ENCODE measurements around the gene TSPAN3.

The TSPAN3 gene

GRCh38 chr15:77099741-77100463 is 29.0 kb upstream of the TSPAN3 start:
- Histone ChIP-seq H3K4me1 (ENCODE audit: control insufficient read depth, insufficient read depth, low read length) (no peaks in the 10 kb centered on the region), H3K27me3 (ENCODE audit: control insufficient read depth, insufficient read depth, low read length) (no peaks in the 10 kb centered on the region), H3K9me3 (ENCODE audit: control insufficient read depth, insufficient read depth, low read length) (no peaks in the 10 kb centered on the region), H3K27ac (ENCODE audit: low read length) (no peak overlapping the region), H3K36me3 (ENCODE audit: control insufficient read depth, insufficient read depth, low read length) (no peaks in the 10 kb centered on the region), H3K4me3 (ENCODE audit: low read length) (no peak overlapping the region)
- no CpG with 5 or more reads among the region's 4 CpGs for WGBS (ENCODE audit: insufficient coverage, insufficient read length)
- no peak for DNase-seq (ENCODE audit: low read depth, low spot score)

GRCh38 chr15:77098572-77098971 is 27.7 kb upstream of the TSPAN3 start:
- no CpG with 5 or more reads among the region's 4 CpGs for WGBS (ENCODE audit: insufficient coverage, insufficient read length)
- no peaks in the 10 kb centered on the region for H3K4me1 ChIP-seq (ENCODE audit: control insufficient read depth, insufficient read depth, low read length)

DNA sequence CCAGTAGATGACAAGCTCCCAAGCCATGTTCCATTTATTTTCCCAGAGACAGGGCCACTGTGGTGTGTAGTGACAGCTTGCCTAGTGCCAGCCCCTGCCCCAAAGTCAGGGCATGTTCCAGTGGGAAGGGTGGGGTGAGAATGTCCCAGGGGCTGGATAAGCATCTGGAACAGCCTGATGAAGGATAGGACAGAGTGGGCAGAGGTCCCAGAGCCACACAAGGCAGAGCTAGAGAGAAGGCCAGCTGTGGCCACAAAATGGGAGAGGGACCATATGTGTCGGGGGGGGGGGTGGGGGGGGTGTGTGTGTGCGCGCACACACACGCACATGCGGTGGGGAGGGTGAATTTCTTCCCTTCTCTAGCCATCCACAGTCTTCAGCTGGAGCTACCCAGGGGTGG is 27.0 kb upstream of the TSPAN3 start:
- no peaks in the 10 kb centered on the region for H3K36me3 ChIP-seq (ENCODE audit: control insufficient read depth, insufficient read depth, low read length)
- no peaks in the 10 kb centered on the region for H3K27me3 ChIP-seq (ENCODE audit: control insufficient read depth, insufficient read depth, low read length)
- WGBS (ENCODE audit: insufficient coverage, insufficient read length), result no CpG with 5 or more reads among the region's 5 CpGs
- H3K27ac ChIP-seq (ENCODE audit: low read length), result no peak overlapping the region
- H3K4me3 ChIP-seq (ENCODE audit: low read length), result no peak overlapping the region
- H3K9me3 ChIP-seq (ENCODE audit: control insufficient read depth, insufficient read depth, low read length), result no peaks in the 10 kb centered on the region
- no peak for DNase-seq (ENCODE audit: low read depth, low spot score)
- no peaks in the 10 kb centered on the region for H3K4me1 ChIP-seq (ENCODE audit: control insufficient read depth, insufficient read depth, low read length)

More at GRCh38 chr15:77098572-77098971, 27.7 kb upstream of the TSPAN3 start:
- Histone ChIP-seq H3K4me3 (ENCODE audit: low read length) (no peak overlapping the region), H3K36me3 (ENCODE audit: control insufficient read depth, insufficient read depth, low read length) (no peaks in the 10 kb centered on the region), H3K27me3 (ENCODE audit: control insufficient read depth, insufficient read depth, low read length) (no peaks in the 10 kb centered on the region), H3K9me3 (ENCODE audit: control insufficient read depth, insufficient read depth, low read length) (no peaks in the 10 kb centered on the region), H3K27ac (ENCODE audit: low read length) (no peak overlapping the region)
- DNase-seq (ENCODE audit: low read depth, low spot score), result no peak

GRCh38 chr15:77097248-77097721 is 26.4 kb upstream of the TSPAN3 start:
- Histone ChIP-seq H3K36me3 (ENCODE audit: control insufficient read depth, insufficient read depth, low read length) (no peaks in the 10 kb centered on the region), H3K9me3 (ENCODE audit: control insufficient read depth, insufficient read depth, low read length) (no peaks in the 10 kb centered on the region), H3K27me3 (ENCODE audit: control insufficient read depth, insufficient read depth, low read length) (no peaks in the 10 kb centered on the region), H3K27ac (ENCODE audit: low read length) (no peak overlapping the region), H3K4me1 (ENCODE audit: control insufficient read depth, insufficient read depth, low read length) (no peaks in the 10 kb centered on the region), H3K4me3 (ENCODE audit: low read length) (no peak overlapping the region)
- WGBS (ENCODE audit: insufficient coverage, insufficient read length), result 100% methylated on average over 1 of the region's 7 CpGs
- DNase-seq (ENCODE audit: low read depth, low spot score), result no peak

DNA sequence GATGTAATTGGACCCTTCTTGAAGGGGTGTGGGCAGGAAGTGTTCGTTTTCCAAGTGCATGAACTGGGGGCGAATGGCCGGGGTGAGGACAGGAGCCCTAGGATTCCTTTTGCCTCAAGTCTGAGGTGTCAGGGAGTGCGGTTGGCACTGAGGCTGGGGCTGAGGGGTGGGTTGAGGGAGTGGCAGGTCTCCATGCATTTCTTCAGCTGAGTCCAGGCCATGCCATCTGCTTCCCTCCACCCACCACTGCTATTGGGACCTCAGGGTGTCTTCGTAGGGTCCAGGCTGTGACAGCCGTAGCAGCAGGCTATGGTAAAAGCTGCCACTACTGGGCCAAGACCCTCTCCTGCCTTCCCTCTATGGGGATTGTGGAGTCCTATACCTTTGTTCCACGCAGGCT is 25.6 kb upstream of the TSPAN3 start:
- WGBS (ENCODE audit: insufficient coverage, insufficient read length), result no CpG with 5 or more reads among the region's 7 CpGs
- Histone ChIP-seq H3K27me3 (ENCODE audit: control insufficient read depth, insufficient read depth, low read length) (no peaks in the 10 kb centered on the region), H3K9me3 (ENCODE audit: control insufficient read depth, insufficient read depth, low read length) (no peaks in the 10 kb centered on the region)

GRCh38 chr15:77096138-77096537 is 25.2 kb upstream of the TSPAN3 start:
- WGBS (ENCODE audit: insufficient coverage, insufficient read length), result no CpG with 5 or more reads among the region's 4 CpGs
- H3K9me3 ChIP-seq (ENCODE audit: control insufficient read depth, insufficient read depth, low read length), result no peaks in the 10 kb centered on the region
- DNase-seq (ENCODE audit: low read depth, low spot score), result no peak
- no peaks in the 10 kb centered on the region for H3K4me1 ChIP-seq (ENCODE audit: control insufficient read depth, insufficient read depth, low read length)
- no peaks in the 10 kb centered on the region for H3K27me3 ChIP-seq (ENCODE audit: control insufficient read depth, insufficient read depth, low read length)
- H3K4me3 ChIP-seq (ENCODE audit: low read length), result no peak overlapping the region
- no peak overlapping the region for H3K27ac ChIP-seq (ENCODE audit: low read length)
- no peaks in the 10 kb centered on the region for H3K36me3 ChIP-seq (ENCODE audit: control insufficient read depth, insufficient read depth, low read length)

More for the DNA sequence above, 25.6 kb upstream of the TSPAN3 start:
- no peak for DNase-seq (ENCODE audit: low read depth, low spot score)
- Histone ChIP-seq H3K36me3 (ENCODE audit: control insufficient read depth, insufficient read depth, low read length) (no peaks in the 10 kb centered on the region), H3K27ac (ENCODE audit: low read length) (no peak overlapping the region), H3K4me3 (ENCODE audit: low read length) (no peak overlapping the region), H3K4me1 (ENCODE audit: control insufficient read depth, insufficient read depth, low read length) (no peaks in the 10 kb centered on the region)

DNA sequence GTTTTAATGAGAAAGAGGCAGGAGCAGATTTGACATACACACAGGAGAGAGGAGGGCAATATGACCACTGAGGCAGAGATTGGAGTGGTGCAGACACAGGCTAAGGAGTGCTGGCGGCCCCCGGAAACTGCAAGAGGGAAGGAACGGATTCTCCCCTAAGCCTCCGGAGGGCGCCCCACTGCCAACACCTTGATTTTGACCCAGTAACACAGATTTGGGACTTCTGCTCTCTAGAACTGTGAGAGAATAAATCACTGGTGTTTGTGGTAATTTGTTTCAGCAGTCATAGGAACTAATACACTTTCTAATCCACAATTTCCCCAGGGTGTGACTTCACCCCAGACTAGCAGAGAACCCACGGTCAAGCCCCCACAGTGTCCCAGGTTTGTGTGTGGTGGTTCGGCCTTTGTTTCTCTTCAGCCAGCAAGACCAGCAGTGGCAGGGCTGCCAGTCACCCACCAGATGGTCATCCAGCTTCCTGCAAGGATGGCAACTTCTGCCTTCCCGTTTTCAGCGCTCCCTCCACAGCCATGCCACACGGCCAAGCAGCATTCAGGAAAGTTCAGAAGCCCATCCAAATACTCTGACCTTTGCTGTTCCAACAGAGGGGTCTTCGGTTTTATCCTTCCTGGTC is 23.6 kb upstream of the TSPAN3 start:
- H3K36me3 ChIP-seq (ENCODE audit: control insufficient read depth, insufficient read depth, low read length), result no peaks in the 10 kb centered on the region

GRCh38 chr15:77093436-77093835 is 22.5 kb upstream of the TSPAN3 start:
- Histone ChIP-seq H3K36me3 (ENCODE audit: control insufficient read depth, insufficient read depth, low read length) (no peaks in the 10 kb centered on the region), H3K4me3 (ENCODE audit: low read length) (no peak overlapping the region), H3K4me1 (ENCODE audit: control insufficient read depth, insufficient read depth, low read length) (no peaks in the 10 kb centered on the region), H3K27me3 (ENCODE audit: control insufficient read depth, insufficient read depth, low read length) (no peaks in the 10 kb centered on the region), H3K27ac (ENCODE audit: low read length) (no peak overlapping the region), H3K9me3 (ENCODE audit: control insufficient read depth, insufficient read depth, low read length) (no peaks in the 10 kb centered on the region)
- no peak for DNase-seq (ENCODE audit: low read depth, low spot score)
- no CpG with 5 or more reads among the region's 1 CpG for WGBS (ENCODE audit: insufficient coverage, insufficient read length)

More for the DNA sequence above, 23.6 kb upstream of the TSPAN3 start:
- no peaks in the 10 kb centered on the region for H3K27me3 ChIP-seq (ENCODE audit: control insufficient read depth, insufficient read depth, low read length)
- H3K4me3 ChIP-seq (ENCODE audit: low read length), result no peak overlapping the region
- WGBS (ENCODE audit: insufficient coverage, insufficient read length), result no CpG with 5 or more reads among the region's 11 CpGs
- H3K9me3 ChIP-seq (ENCODE audit: control insufficient read depth, insufficient read depth, low read length), result no peaks in the 10 kb centered on the region
- H3K4me1 ChIP-seq (ENCODE audit: control insufficient read depth, insufficient read depth, low read length), result no peaks in the 10 kb centered on the region
- DNase-seq (ENCODE audit: low read depth, low spot score), result no peak
- H3K27ac ChIP-seq (ENCODE audit: low read length), result no peak overlapping the region

DNA sequence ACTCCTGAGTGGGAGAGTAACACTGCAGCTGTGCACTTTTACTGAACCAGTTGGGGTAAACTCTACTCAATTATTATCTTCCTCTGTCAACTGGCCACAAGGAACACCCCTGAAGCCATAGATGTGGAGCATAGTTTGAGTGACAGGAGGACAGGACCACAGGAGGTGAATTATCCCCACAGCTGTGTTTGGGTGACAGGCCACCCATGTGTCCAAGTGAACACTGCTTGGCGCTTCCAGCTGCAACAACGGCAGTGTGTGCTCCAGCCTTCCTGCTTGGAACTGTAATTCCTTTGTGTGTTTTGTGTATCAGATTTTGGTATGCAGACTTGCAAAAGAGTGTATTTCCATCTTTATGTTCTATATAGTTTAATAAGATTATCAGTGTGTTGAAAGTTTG is 20.2 kb upstream of the TSPAN3 start:
- Histone ChIP-seq H3K9me3 (ENCODE audit: control insufficient read depth, insufficient read depth, low read length) (no peaks in the 10 kb centered on the region), H3K36me3 (ENCODE audit: control insufficient read depth, insufficient read depth, low read length) (no peaks in the 10 kb centered on the region), H3K4me3 (ENCODE audit: low read length) (no peak overlapping the region), H3K27ac (ENCODE audit: low read length) (no peak overlapping the region), H3K27me3 (ENCODE audit: control insufficient read depth, insufficient read depth, low read length) (no peaks in the 10 kb centered on the region), H3K4me1 (ENCODE audit: control insufficient read depth, insufficient read depth, low read length) (no peaks in the 10 kb centered on the region)
- DNase-seq (ENCODE audit: low read depth, low spot score), result no peak
- no CpG with 5 or more reads among the region's 2 CpGs for WGBS (ENCODE audit: insufficient coverage, insufficient read length)

DNA sequence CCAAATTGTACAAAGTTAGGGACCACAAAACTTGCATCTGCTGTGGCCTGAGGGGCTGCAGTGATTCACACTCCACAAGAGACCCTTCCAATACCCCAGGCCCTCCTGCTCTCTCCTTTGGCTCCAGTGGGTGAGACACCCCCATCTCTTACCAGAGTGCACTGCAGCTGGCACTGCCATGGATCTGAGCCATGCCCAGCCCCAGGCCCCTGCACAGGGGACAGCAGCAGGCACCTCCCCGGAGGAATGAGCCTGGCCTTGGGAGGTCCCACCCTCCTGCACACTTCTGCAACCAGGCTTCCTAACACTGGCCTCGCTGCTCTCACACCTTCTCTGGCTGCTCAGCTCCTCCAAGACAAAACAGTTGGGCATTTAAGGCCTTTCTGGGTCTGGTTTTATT is 16.3 kb upstream of the TSPAN3 start:
- DNase-seq (ENCODE audit: low read depth, low spot score), result no peak
- WGBS (ENCODE audit: insufficient coverage, insufficient read length), result no CpG with 5 or more reads among the region's 2 CpGs
- no peaks in the 10 kb centered on the region for H3K27me3 ChIP-seq (ENCODE audit: control insufficient read depth, insufficient read depth, low read length)

More for the DNA sequence above, 16.3 kb upstream of the TSPAN3 start:
- Histone ChIP-seq H3K27ac (ENCODE audit: low read length) (no peak overlapping the region), H3K9me3 (ENCODE audit: control insufficient read depth, insufficient read depth, low read length) (no peaks in the 10 kb centered on the region), H3K36me3 (ENCODE audit: control insufficient read depth, insufficient read depth, low read length) (no peaks in the 10 kb centered on the region), H3K4me1 (ENCODE audit: control insufficient read depth, insufficient read depth, low read length) (no peaks in the 10 kb centered on the region; the same call in 1 of the 2 replicates), H3K4me3 (ENCODE audit: low read length) (no peak overlapping the region)
